HepG2 (cell line): Measurements from ENCODE around the gene MYO19. TPM values are rescaled to one million over a fixed set of nuclear protein-coding genes. Genes with fewer than 3 reads are reported as not detected.

Source experiments
- FIP1L1 ChIP-seq: fragments of 200-400 bp; formaldehyde crosslinking; IDR thresholded peaks from 2 replicates; pipeline ENCODE4 v1.6.1; 2018; ENCODE audit warnings: low read depth, mild to moderate bottlenecking, low read length, moderate library complexity, borderline replicate concordance; ENCODE audit not compliant: insufficient read depth
- MEIS2 ChIP-seq: sonication (generic); formaldehyde crosslinking; IDR thresholded peaks from 2 replicates; pipeline ENCODE4 v1.9.0; 2021; ENCODE audit warnings: mild to moderate bottlenecking, missing genetic modification reagents
- MIER3 ChIP-seq: IDR thresholded peaks from 2 replicates; pipeline ENCODE4 v1.6.1; 2016; ENCODE audit warnings: missing compliant biosample characterization, borderline replicate concordance
- RXRA ChIP-seq: sonication (generic); formaldehyde crosslinking; IDR thresholded peaks from 2 replicates; pipeline ENCODE4 v1.5.1; 2020; ENCODE audit warnings: missing genetic modification reagents
- SUZ12 ChIP-seq: fragments of 150-350 bp; IDR thresholded peaks from 2 replicates; pipeline ENCODE4 v1.6.1; 2014; ENCODE audit warnings: low read depth, low read length
- TGIF2 ChIP-seq: IDR thresholded peaks from 2 replicates; pipeline ENCODE4 v1.6.1; 2016; ENCODE audit warnings: control low read depth, missing compliant biosample characterization
- ZNF17 ChIP-seq: sonication (generic); formaldehyde crosslinking; IDR thresholded peaks from 2 replicates; pipeline ENCODE4 v1.5.0; 2020; ENCODE audit warnings: mild to moderate bottlenecking, missing genetic modification reagents
- ZNF430 ChIP-seq: sonication (generic); formaldehyde crosslinking; IDR thresholded peaks from 2 replicates; pipeline ENCODE4 v1.9.0; 2021; ENCODE audit warnings: mild to moderate bottlenecking, missing genetic modification reagents
- ZNF557 ChIP-seq: sonication (generic); formaldehyde crosslinking; IDR thresholded peaks from 2 replicates; pipeline ENCODE4 v1.4.0; 2020; ENCODE audit warnings: missing genetic modification reagents
- ZNF589 ChIP-seq: sonication (generic); formaldehyde crosslinking; conservative IDR thresholded peaks from 2 replicates; pipeline ENCODE4 v1.8.0; 2022; ENCODE audit warnings: mild to moderate bottlenecking, moderate library complexity, missing genetic modification reagents
- ZNF790 ChIP-seq: sonication (generic); formaldehyde crosslinking; IDR thresholded peaks from 2 replicates; pipeline ENCODE4 v1.8.0; 2022; ENCODE audit warnings: missing genetic modification reagents, mild to moderate bottlenecking, borderline replicate concordance
- polyA plus RNA-seq, 8 experiments: library from polyadenylated mRNA; depleted of rRNA in 3 of 8; stranded (reverse) in 7 of 8; unstranded in 1 of 8; fragments of >200 nt; fragmentation: Illumina TruSeq in 4 of 8; extraction: Trizol in 4 of 8; gene quantifications; 2 replicates each; pipeline versions ENCODE4 v1.2.1 to v1.2.3, GENCODE V29; 2011 to 2016; ENCODE audit warnings: low read depth in 4 of 8, missing spikeins in 1 of 8, mixed read lengths in 1 of 8; ENCODE audit not compliant: insufficient read depth in 1 of 8
- total RNA-seq, 5 experiments: library from RNA; depleted of rRNA; stranded (reverse); fragments of >200 nt; fragmentation: Illumina TruSeq; extraction: Trizol; gene quantifications; 2 replicates each; pipeline ENCODE4 v1.2.3, GENCODE V29; 2016; ENCODE audit warnings: low read depth in 1 of 5
- TF ChIP-seq, protein P1 (sequence below): sonication (generic); formaldehyde crosslinking; IDR thresholded peaks from 2 replicates; pipeline ENCODE4 v1.5.0; 2020; ENCODE audit warnings: missing genetic modification reagents
- TF ChIP-seq, protein P2 (sequence below): sonication (generic); formaldehyde crosslinking; IDR thresholded peaks from 2 replicates; pipeline ENCODE4 v1.4.0; 2020; ENCODE audit warnings: missing genetic modification reagents
- TF ChIP-seq, protein P3 (sequence below): sonication (generic); formaldehyde crosslinking; IDR thresholded peaks from 2 replicates; pipeline ENCODE4 v1.9.0; 2021; ENCODE audit warnings: missing genetic modification reagents, borderline replicate concordance
- TF ChIP-seq, protein P4 (sequence below): sonication (generic); formaldehyde crosslinking; IDR thresholded peaks from 2 replicates; pipeline ENCODE4 v1.8.1; 2023; ENCODE audit warnings: mild to moderate bottlenecking, missing genetic modification reagents
- TF ChIP-seq, protein P5 (sequence below): sonication (generic); formaldehyde crosslinking; conservative IDR thresholded peaks from 2 replicates; pipeline ENCODE4 v1.4.0; 2020; ENCODE audit warnings: missing genetic modification reagents
- TF ChIP-seq, protein P6 (sequence below): sonication (generic); formaldehyde crosslinking; IDR thresholded peaks from 2 replicates; pipeline ENCODE4 v1.4.0; 2020; ENCODE audit warnings: missing genetic modification reagents; ENCODE audit errors: not compliant biosample characterization

Gene MYO19
- total and polyA plus RNA-seq, 2 of the 13 experiments (the other 11 are each of a cell fraction or from before 2014, with no cell fraction given), result 75.7 to 82.3 TPM

DNA sequence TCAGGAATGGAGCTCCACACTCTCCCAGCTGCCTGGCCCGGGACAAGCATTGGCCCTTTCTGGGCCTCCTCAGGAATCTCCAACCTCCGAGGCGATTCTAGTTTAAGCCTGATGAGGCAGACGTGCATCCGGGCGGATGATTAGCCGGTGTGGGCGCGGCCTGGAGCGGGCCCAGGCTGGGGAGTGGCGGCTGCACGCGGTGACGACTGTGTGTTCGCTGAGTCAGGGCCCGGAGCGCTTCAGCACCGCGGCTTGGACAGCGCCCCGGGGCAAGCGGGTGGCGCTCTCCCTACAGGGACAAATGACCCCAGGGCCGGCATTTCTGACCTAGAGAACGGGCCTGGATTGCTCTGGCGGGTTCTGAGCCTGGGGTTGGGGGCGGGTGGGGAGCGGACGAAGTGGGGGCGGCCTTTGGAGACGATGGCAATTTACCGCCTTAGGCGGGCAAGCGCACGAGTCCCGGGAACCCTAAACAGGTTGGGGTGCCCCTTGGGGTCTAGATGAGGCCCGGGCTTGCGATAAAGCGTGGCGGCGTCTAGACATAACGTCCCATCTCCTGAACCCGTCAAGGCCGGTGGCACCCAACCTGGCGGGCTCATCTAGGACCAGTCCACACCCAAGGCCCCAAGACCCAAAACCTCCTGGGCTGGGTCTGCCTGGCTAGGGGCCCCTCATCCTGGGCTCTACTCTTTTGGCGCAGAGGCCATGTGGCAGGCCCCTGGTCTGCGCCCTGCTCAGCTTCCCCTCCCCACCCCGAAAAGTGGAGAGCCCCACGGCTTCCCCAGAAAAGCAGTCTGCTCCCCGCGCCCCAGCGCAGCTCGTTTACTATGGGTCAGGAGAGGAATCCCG is 70.5 kb downstream of the MYO19 start (continued):
- TF ChIP-seq, protein P1, sequence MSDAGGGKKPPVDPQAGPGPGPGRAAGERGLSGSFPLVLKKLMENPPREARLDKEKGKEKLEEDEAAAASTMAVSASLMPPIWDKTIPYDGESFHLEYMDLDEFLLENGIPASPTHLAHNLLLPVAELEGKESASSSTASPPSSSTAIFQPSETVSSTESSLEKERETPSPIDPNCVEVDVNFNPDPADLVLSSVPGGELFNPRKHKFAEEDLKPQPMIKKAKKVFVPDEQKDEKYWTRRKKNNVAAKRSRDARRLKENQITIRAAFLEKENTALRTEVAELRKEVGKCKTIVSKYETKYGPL (CRISPR knock-in tag), result peak; percentile 44; the same call in 1 of the 2 replicates
- TF ChIP-seq, protein P2, sequence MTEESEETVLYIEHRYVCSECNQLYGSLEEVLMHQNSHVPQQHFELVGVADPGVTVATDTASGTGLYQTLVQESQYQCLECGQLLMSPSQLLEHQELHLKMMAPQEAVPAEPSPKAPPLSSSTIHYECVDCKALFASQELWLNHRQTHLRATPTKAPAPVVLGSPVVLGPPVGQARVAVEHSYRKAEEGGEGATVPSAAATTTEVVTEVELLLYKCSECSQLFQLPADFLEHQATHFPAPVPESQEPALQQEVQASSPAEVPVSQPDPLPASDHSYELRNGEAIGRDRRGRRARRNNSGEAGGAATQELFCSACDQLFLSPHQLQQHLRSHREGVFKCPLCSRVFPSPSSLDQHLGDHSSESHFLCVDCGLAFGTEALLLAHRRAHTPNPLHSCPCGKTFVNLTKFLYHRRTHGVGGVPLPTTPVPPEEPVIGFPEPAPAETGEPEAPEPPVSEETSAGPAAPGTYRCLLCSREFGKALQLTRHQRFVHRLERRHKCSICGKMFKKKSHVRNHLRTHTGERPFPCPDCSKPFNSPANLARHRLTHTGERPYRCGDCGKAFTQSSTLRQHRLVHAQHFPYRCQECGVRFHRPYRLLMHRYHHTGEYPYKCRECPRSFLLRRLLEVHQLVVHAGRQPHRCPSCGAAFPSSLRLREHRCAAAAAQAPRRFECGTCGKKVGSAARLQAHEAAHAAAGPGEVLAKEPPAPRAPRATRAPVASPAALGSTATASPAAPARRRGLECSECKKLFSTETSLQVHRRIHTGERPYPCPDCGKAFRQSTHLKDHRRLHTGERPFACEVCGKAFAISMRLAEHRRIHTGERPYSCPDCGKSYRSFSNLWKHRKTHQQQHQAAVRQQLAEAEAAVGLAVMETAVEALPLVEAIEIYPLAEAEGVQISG (CRISPR knock-in tag), result peak; percentile 59; the same call in 1 of the 2 replicates
- TF ChIP-seq ZNF589 (peak; percentile 49; the same call in 1 of the 2 replicates), SUZ12 (no peak), TGIF2 (CRISPR knock-in tag) (peak; percentile 78; the same call in 1 of the 2 replicates), RXRA (CRISPR knock-in tag) (0 out of 2 replicates have a peak, but pooled peaks have one; percentile 23), FIP1L1 (no peak), MEIS2 (peak; percentile 69; the same call in 1 of the 2 replicates), ZNF790 (CRISPR knock-in tag) (no peak), ZNF430 (CRISPR knock-in tag) (0 out of 2 replicates have a peak, but pooled peaks have one; percentile 24), ZNF557 (CRISPR knock-in tag) (peak; percentile 41; the same call in 1 of the 2 replicates), ZNF17 (no peak), MIER3 (CRISPR knock-in tag) (no peak)
- TF ChIP-seq, protein P3, sequence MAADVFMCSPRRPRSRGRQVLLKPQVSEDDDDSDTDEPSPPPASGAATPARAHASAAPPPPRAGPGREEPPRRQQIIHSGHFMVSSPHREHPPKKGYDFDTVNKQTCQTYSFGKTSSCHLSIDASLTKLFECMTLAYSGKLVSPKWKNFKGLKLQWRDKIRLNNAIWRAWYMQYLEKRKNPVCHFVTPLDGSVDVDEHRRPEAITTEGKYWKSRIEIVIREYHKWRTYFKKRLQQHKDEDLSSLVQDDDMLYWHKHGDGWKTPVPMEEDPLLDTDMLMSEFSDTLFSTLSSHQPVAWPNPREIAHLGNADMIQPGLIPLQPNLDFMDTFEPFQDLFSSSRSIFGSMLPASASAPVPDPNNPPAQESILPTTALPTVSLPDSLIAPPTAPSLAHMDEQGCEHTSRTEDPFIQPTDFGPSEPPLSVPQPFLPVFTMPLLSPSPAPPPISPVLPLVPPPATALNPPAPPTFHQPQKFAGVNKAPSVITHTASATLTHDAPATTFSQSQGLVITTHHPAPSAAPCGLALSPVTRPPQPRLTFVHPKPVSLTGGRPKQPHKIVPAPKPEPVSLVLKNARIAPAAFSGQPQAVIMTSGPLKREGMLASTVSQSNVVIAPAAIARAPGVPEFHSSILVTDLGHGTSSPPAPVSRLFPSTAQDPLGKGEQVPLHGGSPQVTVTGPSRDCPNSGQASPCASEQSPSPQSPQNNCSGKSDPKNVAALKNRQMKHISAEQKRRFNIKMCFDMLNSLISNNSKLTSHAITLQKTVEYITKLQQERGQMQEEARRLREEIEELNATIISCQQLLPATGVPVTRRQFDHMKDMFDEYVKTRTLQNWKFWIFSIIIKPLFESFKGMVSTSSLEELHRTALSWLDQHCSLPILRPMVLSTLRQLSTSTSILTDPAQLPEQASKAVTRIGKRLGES (CRISPR knock-in tag), result peak; percentile 39; the same call in 1 of the 2 replicates
- TF ChIP-seq, protein P4, sequence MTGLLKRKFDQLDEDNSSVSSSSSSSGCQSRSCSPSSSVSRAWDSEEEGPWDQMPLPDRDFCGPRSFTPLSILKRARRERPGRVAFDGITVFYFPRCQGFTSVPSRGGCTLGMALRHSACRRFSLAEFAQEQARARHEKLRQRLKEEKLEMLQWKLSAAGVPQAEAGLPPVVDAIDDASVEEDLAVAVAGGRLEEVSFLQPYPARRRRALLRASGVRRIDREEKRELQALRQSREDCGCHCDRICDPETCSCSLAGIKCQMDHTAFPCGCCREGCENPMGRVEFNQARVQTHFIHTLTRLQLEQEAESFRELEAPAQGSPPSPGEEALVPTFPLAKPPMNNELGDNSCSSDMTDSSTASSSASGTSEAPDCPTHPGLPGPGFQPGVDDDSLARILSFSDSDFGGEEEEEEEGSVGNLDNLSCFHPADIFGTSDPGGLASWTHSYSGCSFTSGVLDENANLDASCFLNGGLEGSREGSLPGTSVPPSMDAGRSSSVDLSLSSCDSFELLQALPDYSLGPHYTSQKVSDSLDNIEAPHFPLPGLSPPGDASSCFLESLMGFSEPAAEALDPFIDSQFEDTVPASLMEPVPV (CRISPR knock-in tag), result no peak
- TF ChIP-seq, protein P5, sequence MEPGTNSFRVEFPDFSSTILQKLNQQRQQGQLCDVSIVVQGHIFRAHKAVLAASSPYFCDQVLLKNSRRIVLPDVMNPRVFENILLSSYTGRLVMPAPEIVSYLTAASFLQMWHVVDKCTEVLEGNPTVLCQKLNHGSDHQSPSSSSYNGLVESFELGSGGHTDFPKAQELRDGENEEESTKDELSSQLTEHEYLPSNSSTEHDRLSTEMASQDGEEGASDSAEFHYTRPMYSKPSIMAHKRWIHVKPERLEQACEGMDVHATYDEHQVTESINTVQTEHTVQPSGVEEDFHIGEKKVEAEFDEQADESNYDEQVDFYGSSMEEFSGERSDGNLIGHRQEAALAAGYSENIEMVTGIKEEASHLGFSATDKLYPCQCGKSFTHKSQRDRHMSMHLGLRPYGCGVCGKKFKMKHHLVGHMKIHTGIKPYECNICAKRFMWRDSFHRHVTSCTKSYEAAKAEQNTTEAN (CRISPR knock-in tag), result peak; percentile 64; the same call in 1 of the 2 replicates
- TF ChIP-seq, protein P6, sequence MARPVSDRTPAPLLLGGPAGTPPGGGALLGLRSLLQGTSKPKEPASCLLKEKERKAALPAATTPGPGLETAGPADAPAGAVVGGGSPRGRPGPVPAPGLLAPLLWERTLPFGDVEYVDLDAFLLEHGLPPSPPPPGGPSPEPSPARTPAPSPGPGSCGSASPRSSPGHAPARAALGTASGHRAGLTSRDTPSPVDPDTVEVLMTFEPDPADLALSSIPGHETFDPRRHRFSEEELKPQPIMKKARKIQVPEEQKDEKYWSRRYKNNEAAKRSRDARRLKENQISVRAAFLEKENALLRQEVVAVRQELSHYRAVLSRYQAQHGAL (CRISPR knock-in tag), result peak; percentile 42
